Measurements from ENCODE around the gene CCDC122.

The CCDC122 gene

GRCh38 chr13:43792076-43792881 is 87.3 kb downstream of the CCDC122 start:
- DNase-seq (ENCODE audit: extremely low read depth, low read depth) = no peak
- TF ChIP-seq, protein P1, sequence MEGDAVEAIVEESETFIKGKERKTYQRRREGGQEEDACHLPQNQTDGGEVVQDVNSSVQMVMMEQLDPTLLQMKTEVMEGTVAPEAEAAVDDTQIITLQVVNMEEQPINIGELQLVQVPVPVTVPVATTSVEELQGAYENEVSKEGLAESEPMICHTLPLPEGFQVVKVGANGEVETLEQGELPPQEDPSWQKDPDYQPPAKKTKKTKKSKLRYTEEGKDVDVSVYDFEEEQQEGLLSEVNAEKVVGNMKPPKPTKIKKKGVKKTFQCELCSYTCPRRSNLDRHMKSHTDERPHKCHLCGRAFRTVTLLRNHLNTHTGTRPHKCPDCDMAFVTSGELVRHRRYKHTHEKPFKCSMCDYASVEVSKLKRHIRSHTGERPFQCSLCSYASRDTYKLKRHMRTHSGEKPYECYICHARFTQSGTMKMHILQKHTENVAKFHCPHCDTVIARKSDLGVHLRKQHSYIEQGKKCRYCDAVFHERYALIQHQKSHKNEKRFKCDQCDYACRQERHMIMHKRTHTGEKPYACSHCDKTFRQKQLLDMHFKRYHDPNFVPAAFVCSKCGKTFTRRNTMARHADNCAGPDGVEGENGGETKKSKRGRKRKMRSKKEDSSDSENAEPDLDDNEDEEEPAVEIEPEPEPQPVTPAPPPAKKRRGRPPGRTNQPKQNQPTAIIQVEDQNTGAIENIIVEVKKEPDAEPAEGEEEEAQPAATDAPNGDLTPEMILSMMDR (IDR thresholded peaks at IDR 0.05; ENCODE audit: low read depth, low read length) = no peak

DNA sequence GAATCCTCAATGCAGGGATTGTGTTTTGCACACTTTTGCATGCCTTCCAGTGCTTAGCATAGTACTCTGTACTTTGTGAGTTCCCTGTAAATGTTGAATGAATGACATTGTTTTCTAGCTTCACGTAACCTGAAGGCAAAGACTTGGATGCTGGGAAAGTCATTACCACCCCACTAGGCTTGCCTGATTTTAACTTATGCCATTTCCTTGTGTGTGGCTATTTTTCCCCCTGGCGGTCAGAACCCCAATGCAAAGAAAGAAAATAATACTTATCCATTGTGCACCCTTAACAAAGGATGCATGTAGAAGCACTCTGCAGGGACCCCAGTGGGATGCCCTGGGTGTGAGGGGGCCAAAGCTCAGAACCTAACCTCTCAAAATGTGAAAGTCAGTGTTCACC is 91.5 kb downstream of the CCDC122 start:
- TF ChIP-seq, protein P1 (IDR thresholded peaks at IDR 0.05; ENCODE audit: low read depth, low read length) = no peak
- DNase-seq (ENCODE audit: extremely low read depth, low read depth) = no peak

DNA sequence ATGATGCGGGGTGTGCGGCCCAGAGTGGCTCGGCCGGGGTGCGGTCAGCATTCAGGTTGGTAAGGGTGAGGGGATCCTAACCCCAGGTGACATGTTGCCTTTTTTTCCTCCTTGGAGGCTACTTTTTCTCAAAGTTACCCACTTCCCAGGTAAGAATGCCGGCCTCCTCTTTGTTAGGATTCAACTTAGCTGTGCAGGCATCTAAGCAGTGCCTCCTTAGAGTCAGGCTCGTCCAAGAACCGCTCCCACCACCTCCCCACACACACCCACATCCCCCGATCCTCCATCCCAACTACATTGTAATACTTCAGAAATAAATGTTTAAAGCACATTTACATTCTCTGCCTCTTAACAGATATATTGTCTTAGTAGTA is 92.0 kb downstream of the CCDC122 start:
- TF ChIP-seq, protein P1 (IDR thresholded peaks at IDR 0.05; ENCODE audit: low read depth, low read length) = no peak
- no peak for DNase-seq (ENCODE audit: extremely low read depth, low read depth)

GRCh38 chr13:43786766-43787517 is 92.6 kb downstream of the CCDC122 start, which contains the start of gene ENOX1:
TSS of gene ENOX1 (minus strand) at chr13:43786972.
- DNase-seq (ENCODE audit: extremely low read depth, low read depth) = no peak

DNA sequence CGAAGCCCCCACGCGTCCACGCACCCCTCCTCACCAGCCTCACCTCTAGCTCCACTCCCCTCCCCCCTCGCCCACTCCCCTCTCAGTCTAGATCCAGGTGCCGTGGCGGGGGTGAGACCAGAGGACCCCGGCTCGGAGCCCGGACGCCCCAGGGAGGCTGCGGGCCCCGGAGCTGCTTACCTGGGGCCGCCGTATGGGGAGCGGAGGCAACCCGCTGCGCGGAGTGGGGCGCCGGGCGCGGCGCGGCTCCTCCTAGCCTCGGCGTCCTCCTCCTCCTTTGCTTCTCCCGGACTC is 93.1 kb downstream of the CCDC122 start:
- DNase-seq (ENCODE audit: extremely low read depth, low read depth) = no peak
- TF ChIP-seq, protein P1 (IDR thresholded peaks at IDR 0.05; ENCODE audit: low read depth, low read length) = no peak

More at GRCh38 chr13:43786766-43787517, 92.6 kb downstream of the CCDC122 start, which contains the start of gene ENOX1:
- TF ChIP-seq, protein P1 (IDR thresholded peaks at IDR 0.05; ENCODE audit: low read depth, low read length) = no peak; the same call in 1 of the 2 replicates
